Right atrium auricular region (tissue), 2 donors: ENCODE measurements around the gene SMC1A. TPM values are rescaled to one million over a fixed set of nuclear protein-coding genes. Genes with fewer than 3 reads are reported as not detected.
"Not testable (repeated sequence)": the region's sequence is repeated elsewhere in the genome, so short reads cannot be mapped to it uniquely, and the experiment has no call there.

Source experiments
- DNase-seq: peaks from one replicate; pipeline ENCODE4 v3.0.0-alpha.2; 2019; ENCODE audit warnings: low spot score
- H3K27ac ChIP-seq, 2 donors: fragments of 200-600 bp; sonication (generic); 1 replicate in 1 of 2; 2 replicates in 1 of 2; pipeline ENCODE4 v1.5.1; 2016 to 2019
- H3K27me3 ChIP-seq, 2 donors: fragments of 200-600 bp; sonication (generic); one replicate each; pipeline versions ENCODE4 v1.5.1 to v1.6.0; 2017 to 2019
- H3K36me3 ChIP-seq: fragments of 200-600 bp; sonication (generic); one replicate; pipeline ENCODE4 v1.5.1; 2016
- H3K4me1 ChIP-seq, 2 donors: fragments of 200-600 bp; sonication (generic); one replicate each; pipeline versions ENCODE4 v1.5.1 to v1.6.0; 2017 to 2019
- H3K4me3 ChIP-seq, 2 donors: fragments of 200-600 bp; sonication (generic); 1 replicate in 1 of 2; 2 replicates in 1 of 2; pipeline ENCODE4 v1.5.1; 2017 to 2019; ENCODE audit warnings: mild to moderate bottlenecking in 1 of 2, moderate library complexity in 1 of 2
- H3K9me3 ChIP-seq, 2 donors: fragments of 200-600 bp; sonication (generic); one replicate each; pipeline ENCODE4 v1.5.1; 2019
- total RNA-seq, 2 donors: library from RNA; depleted of rRNA; stranded (reverse); fragments of >200 nt; gene quantifications; one replicate each; pipeline ENCODE4 v1.1.0, GENCODE V29; 2016
- TF ChIP-seq, protein P1 (sequence below), 2 donors: fragments of 200-600 bp; sonication (generic); IDR thresholded peaks; one replicate each; pipeline ENCODE4 v1.5.1; 2019; ENCODE audit warnings: antibody characterized with exemption in 2 of 2

The SMC1A gene
- total RNA-seq, result 10 to 100 TPM; 19.4 to 27.9 TPM

GRCh38 chrX:53422086-53422860, at the start of gene SMC1A:
TSS of gene SMC1A (minus strand) at chrX:53422654. CDS start at chrX:53422600, 54 bp downstream.
- no peaks in the 10 kb centered on the region for H3K27me3 ChIP-seq
- H3K4me3 ChIP-seq, result peak within 1 kb of the TSS; percentile 59 to 68
- peak within 1 kb of the TSS; percentile 89 to 91 for H3K27ac ChIP-seq
- no peaks in the 10 kb centered on the region for H3K36me3 ChIP-seq
- no peaks in the 10 kb centered on the region for H3K9me3 ChIP-seq
- TF ChIP-seq, protein P1, sequence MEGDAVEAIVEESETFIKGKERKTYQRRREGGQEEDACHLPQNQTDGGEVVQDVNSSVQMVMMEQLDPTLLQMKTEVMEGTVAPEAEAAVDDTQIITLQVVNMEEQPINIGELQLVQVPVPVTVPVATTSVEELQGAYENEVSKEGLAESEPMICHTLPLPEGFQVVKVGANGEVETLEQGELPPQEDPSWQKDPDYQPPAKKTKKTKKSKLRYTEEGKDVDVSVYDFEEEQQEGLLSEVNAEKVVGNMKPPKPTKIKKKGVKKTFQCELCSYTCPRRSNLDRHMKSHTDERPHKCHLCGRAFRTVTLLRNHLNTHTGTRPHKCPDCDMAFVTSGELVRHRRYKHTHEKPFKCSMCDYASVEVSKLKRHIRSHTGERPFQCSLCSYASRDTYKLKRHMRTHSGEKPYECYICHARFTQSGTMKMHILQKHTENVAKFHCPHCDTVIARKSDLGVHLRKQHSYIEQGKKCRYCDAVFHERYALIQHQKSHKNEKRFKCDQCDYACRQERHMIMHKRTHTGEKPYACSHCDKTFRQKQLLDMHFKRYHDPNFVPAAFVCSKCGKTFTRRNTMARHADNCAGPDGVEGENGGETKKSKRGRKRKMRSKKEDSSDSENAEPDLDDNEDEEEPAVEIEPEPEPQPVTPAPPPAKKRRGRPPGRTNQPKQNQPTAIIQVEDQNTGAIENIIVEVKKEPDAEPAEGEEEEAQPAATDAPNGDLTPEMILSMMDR (IDR thresholded peaks at IDR 0.05), result no peak
- peaks cover 0 to 23% of the 10 kb centered on the region in 2 donors for H3K4me1 ChIP-seq
- DNase-seq, result peak; percentile 99

- H3K27ac ChIP-seq, result no peak overlapping the region
- no peak overlapping the region for H3K4me3 ChIP-seq
- no peaks in the 10 kb centered on the region for H3K9me3 ChIP-seq
- TF ChIP-seq, protein P1 (IDR thresholded peaks at IDR 0.05), result no peak
- H3K4me1 ChIP-seq, result no peaks in the 10 kb centered on the region
- H3K27me3 ChIP-seq, result no peaks in the 10 kb centered on the region
- no peak for DNase-seq
- H3K36me3 ChIP-seq, result no peaks in the 10 kb centered on the region
These were observed 48.9 kb upstream of the SMC1A start for GRCh38 chrX:53471346-53471745.

- not testable (repeated sequence) for H3K27ac ChIP-seq, H3K9me3 ChIP-seq, DNase-seq, H3K36me3 ChIP-seq, H3K4me3 ChIP-seq, H3K4me1 ChIP-seq, H3K27me3 ChIP-seq
These were observed 46.2 kb upstream of the SMC1A start for GRCh38 chrX:53468659-53469058.

DNA sequence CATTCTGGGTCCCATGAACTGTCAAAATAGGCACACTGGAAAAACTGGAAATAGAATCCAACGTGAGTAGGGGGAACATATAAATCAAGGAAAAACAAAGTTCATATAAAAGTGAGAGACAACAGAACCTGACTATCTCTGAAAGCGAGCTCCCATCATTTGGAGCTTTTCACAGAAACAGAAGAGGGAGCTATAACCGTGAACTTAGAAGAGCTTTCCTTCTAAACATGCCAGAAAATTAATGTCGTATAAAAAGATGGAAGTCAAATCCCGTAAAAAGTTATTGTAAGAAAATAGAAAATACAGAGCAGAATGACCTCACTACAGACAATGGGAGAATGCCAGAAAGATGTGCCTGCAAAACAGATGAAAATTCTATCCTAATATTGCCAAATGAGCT, 35.6 kb upstream of the SMC1A start:
- H3K36me3 ChIP-seq, result no peaks in the 10 kb centered on the region
- no peak overlapping the region for H3K4me3 ChIP-seq
- DNase-seq, result no peak
- H3K9me3 ChIP-seq, result no peaks in the 10 kb centered on the region
- no peaks in the 10 kb centered on the region for H3K4me1 ChIP-seq
- TF ChIP-seq, protein P1 (IDR thresholded peaks at IDR 0.05), result no peak
- H3K27me3 ChIP-seq, result no peaks in the 10 kb centered on the region
- H3K27ac ChIP-seq, result no peak overlapping the region

- Histone ChIP-seq H3K36me3 (no peaks in the 10 kb centered on the region), H3K9me3 (no peaks in the 10 kb centered on the region), H3K4me1 (no peaks in the 10 kb centered on the region), H3K27ac (no peak overlapping the region), H3K27me3 (no peaks in the 10 kb centered on the region), H3K4me3 (no peak overlapping the region)
- DNase-seq, result no peak
- TF ChIP-seq, protein P1 (IDR thresholded peaks at IDR 0.05), result no peak
These were observed 33.8 kb upstream of the SMC1A start for GRCh38 chrX:53456254-53456653.

GRCh38 chrX:53452812-53453211, 30.4 kb upstream of the SMC1A start:
- no peak for DNase-seq
- TF ChIP-seq, protein P1 (IDR thresholded peaks at IDR 0.05), result no peak
- no peak overlapping the region for H3K4me3 ChIP-seq
- H3K36me3 ChIP-seq, result no peaks in the 10 kb centered on the region
- H3K27me3 ChIP-seq, result no peaks in the 10 kb centered on the region
- no peaks in the 10 kb centered on the region for H3K9me3 ChIP-seq
- no peaks in the 10 kb centered on the region for H3K4me1 ChIP-seq
- no peak overlapping the region for H3K27ac ChIP-seq
